Measurements from ENCODE around the gene DCUN1D3. TPM values are rescaled to one million over a fixed set of nuclear protein-coding genes. Genes with fewer than 3 reads are reported as not detected.

The DCUN1D3 gene
- total and polyA plus RNA-seq, 3 donors from 2014 or later, result 15.2 to 19.5 (median 16.5) TPM

DNA sequence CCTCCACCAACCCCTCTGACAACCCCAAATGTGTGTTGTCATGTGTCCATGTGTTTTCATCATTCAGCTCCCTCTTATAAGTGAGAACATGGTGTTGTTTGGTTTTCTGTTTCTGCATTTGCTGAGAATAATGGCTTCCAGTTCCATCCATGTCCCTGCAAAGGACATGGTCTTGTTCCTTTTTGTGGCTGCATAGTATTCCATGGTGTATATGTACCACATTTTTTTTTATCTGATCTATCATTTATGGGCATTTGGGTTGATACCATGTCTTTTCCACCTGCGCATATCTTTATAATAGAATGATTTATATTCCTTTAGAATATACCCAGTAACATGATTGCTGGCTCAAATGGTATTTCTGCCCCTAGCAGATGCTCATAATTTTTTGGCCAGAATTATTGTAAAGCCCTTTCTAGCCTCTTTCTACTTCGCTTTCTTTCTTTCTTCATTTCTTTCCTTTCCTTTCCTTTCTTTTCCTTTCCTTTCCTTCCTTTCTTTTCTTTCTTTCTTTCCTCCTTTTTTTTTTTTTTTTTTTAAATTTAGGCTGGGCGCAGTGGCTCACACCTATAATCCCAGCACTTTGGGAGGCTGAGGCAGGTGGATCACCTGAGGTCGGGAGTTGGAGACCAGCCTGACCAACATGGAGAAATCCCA, 81.1 kb downstream of the DCUN1D3 start:
- TF ChIP-seq, protein P1, sequence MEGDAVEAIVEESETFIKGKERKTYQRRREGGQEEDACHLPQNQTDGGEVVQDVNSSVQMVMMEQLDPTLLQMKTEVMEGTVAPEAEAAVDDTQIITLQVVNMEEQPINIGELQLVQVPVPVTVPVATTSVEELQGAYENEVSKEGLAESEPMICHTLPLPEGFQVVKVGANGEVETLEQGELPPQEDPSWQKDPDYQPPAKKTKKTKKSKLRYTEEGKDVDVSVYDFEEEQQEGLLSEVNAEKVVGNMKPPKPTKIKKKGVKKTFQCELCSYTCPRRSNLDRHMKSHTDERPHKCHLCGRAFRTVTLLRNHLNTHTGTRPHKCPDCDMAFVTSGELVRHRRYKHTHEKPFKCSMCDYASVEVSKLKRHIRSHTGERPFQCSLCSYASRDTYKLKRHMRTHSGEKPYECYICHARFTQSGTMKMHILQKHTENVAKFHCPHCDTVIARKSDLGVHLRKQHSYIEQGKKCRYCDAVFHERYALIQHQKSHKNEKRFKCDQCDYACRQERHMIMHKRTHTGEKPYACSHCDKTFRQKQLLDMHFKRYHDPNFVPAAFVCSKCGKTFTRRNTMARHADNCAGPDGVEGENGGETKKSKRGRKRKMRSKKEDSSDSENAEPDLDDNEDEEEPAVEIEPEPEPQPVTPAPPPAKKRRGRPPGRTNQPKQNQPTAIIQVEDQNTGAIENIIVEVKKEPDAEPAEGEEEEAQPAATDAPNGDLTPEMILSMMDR (IDR thresholded peaks at IDR 0.05), result no peak
- TF ChIP-seq POLR2A (IDR thresholded peaks at IDR 0.05), result no peak
- no peaks in the 10 kb centered on the region for H3K36me3 ChIP-seq (ENCODE audit: low read depth, missing control alignments)
- no peak for DNase-seq
- H3K4me1 ChIP-seq, result no peaks in the 10 kb centered on the region
- 90 to 94% methylated on average over 4 of the region's 4 CpGs for WGBS, 2 donors
- no peaks in the 10 kb centered on the region for H3K9me3 ChIP-seq
- no peak overlapping the region for H3K27ac ChIP-seq
- intact Hi-C loops (cut with DNase I; ENCODE audit: low total_unique reads), result no loop called here
- H3K4me3 ChIP-seq, result no peak overlapping the region
- no peaks in the 10 kb centered on the region for H3K27me3 ChIP-seq

DNA sequence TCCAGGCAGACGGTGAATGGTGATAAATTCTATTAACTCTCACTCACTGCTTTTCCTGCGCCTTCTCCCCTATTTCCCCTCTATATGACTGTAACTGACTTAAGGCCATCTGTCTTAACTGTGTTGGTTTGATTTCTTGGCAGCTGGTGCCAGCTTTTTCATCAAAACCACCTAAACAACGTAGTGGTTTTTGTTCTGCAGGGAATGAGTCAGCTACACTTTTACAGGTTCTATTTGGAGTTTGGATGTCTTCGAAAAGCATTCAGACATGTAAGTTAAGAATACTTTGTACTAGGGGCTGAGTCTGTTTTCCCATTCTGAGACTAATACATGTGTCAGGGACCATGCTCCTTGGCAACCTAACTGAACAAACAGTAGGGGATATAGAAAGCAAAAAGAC, 85.4 kb downstream of the DCUN1D3 start:
- intact Hi-C loops (cut with DNase I; ENCODE audit: low total_unique reads), result no loop called here
- no peak overlapping the region for H3K4me3 ChIP-seq
- WGBS, 2 donors, result 92 to 93% methylated on average over 4 of the region's 4 CpGs

GRCh38 chr16:20812510-20812909, 87.6 kb downstream of the DCUN1D3 start:
- no peaks in the 10 kb centered on the region for H3K4me1 ChIP-seq
- no peaks in the 10 kb centered on the region for H3K27me3 ChIP-seq
- WGBS, 2 donors, result 89 to 94% methylated on average over 2 of the region's 2 CpGs
- no peaks in the 10 kb centered on the region for H3K9me3 ChIP-seq
- H3K27ac ChIP-seq, result no peak overlapping the region
- TF ChIP-seq POLR2A (IDR thresholded peaks at IDR 0.05), result no peak
- TF ChIP-seq, protein P1 (IDR thresholded peaks at IDR 0.05), result no peak
- no peak overlapping the region for H3K4me3 ChIP-seq
- no peaks in the 10 kb centered on the region for H3K36me3 ChIP-seq (ENCODE audit: low read depth, missing control alignments)
- no peak for DNase-seq
- intact Hi-C loops (cut with DNase I; ENCODE audit: low total_unique reads), result no loop called here

More for the DNA sequence above, 85.4 kb downstream of the DCUN1D3 start:
- no peak overlapping the region for H3K27ac ChIP-seq
- H3K27me3 ChIP-seq, result no peaks in the 10 kb centered on the region
- no peaks in the 10 kb centered on the region for H3K9me3 ChIP-seq
- H3K4me1 ChIP-seq, result no peaks in the 10 kb centered on the region
- TF ChIP-seq, protein P1 (IDR thresholded peaks at IDR 0.05), result no peak
- TF ChIP-seq POLR2A (IDR thresholded peaks at IDR 0.05), result no peak
- no peak for DNase-seq
- H3K36me3 ChIP-seq (ENCODE audit: low read depth, missing control alignments), result no peaks in the 10 kb centered on the region

DNA sequence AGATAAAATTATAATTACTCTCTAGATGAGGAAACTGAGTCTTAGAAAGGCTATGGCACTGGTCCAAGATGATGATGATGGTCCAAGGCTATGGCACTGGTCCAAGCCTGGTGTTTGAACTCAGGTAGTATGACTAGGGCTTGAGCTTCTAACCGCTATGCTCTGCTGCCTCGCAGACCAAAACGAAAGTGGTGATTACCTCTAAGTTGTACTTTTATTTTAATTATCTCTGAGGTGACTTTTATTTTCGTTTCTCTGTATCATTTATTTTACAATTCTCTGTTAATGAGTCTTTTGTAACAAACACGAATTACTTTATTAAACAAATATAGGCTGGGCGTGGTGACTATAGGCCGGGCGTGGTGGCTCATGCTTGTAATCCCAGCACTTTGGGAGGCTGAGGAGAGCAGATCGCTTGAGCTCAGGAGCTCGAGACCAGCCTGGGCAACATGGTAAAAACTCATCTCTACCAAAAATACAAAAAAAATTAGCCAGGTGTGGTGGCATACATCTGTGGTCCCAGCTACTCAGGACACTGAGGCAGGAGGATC, 88.2 kb downstream of the DCUN1D3 start:
- Histone ChIP-seq H3K4me3 (no peak overlapping the region), H3K27me3 (no peaks in the 10 kb centered on the region), H3K36me3 (ENCODE audit: low read depth, missing control alignments) (no peaks in the 10 kb centered on the region), H3K9me3 (no peaks in the 10 kb centered on the region), H3K27ac (no peak overlapping the region), H3K4me1 (no peaks in the 10 kb centered on the region)
- intact Hi-C loops (cut with DNase I; ENCODE audit: low total_unique reads), result no loop called here
- WGBS, 2 donors, result 93% methylated on average over 10 of the region's 10 CpGs
- no peak for DNase-seq
- TF ChIP-seq, protein P1 (IDR thresholded peaks at IDR 0.05), result no peak
- no peak for TF ChIP-seq POLR2A (IDR thresholded peaks at IDR 0.05)

DNA sequence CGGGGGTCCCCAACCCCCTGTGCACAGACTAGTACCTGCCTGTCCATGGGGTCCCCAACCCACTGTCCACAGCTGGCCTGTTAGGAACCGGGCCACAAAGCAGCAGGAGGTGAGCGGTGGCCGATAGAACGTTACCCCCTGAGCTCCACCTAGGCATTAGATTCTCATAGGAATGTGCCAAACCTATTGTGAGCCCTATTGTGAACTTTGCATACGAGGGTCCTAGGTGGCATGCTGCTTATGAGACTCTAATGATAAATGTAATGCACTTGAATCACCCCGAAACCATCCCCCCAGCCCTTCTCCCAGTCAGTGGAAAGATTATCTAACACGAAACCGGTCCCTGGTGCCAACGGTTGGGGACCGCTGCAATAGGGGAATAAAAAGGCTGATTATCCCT, 92.3 kb downstream of the DCUN1D3 start:
- Histone ChIP-seq H3K4me1 (no peaks in the 10 kb centered on the region), H3K4me3 (no peak overlapping the region), H3K9me3 (no peaks in the 10 kb centered on the region), H3K27me3 (no peaks in the 10 kb centered on the region), H3K27ac (peak overlapping the region in 1 of 2 donors; percentile 88), H3K36me3 (ENCODE audit: low read depth, missing control alignments) (no peaks in the 10 kb centered on the region)
- DNase-seq, result no peak
- 67 to 72% methylated on average over 11 of the region's 11 CpGs for WGBS, 2 donors
- intact Hi-C loops (cut with DNase I; ENCODE audit: low total_unique reads), result no loop called here
- TF ChIP-seq, protein P1 (IDR thresholded peaks at IDR 0.05), result no peak
- no peak for TF ChIP-seq POLR2A (IDR thresholded peaks at IDR 0.05)

All from testis (tissue), 3 donors.